HG03558 (cell line): ENCODE results near the gene P2RX7.
"Not testable (repeated sequence)": the region's sequence is repeated elsewhere in the genome, so short reads cannot be mapped to it uniquely, and the experiment has no call there.

ENCODE experiments used
- ATAC-seq: cut with Tn5 transposase; IDR thresholded peaks from one replicate; pipeline ENCODE4 v1.9.1; 2021; ENCODE audit warnings: moderate number of reproducible peaks; ENCODE audit not compliant: unreplicated experiment; ENCODE audit errors: extremely low read depth

The P2RX7 gene

GRCh38 chr12:121223292-121224285, 90.9 kb downstream of the P2RX7 start:
- no peak for ATAC-seq

- no peak for ATAC-seq
These were observed 91.9 kb downstream of the P2RX7 start for GRCh38 chr12:121224591-121224990.

- no peak for ATAC-seq
These were observed 93.7 kb downstream of the P2RX7 start for GRCh38 chr12:121226399-121226798.

- not testable (repeated sequence) for ATAC-seq
These were observed 94.2 kb downstream of the P2RX7 start for GRCh38 chr12:121226871-121227270.

- ATAC-seq, result no peak
These were observed 94.6 kb downstream of the P2RX7 start for GRCh38 chr12:121227294-121227693.

- ATAC-seq, result no peak
These were observed 96.4 kb downstream of the P2RX7 start for GRCh38 chr12:121228919-121229665.

- ATAC-seq, result not testable (repeated sequence)
These were observed 97.3 kb downstream of the P2RX7 start for GRCh38 chr12:121229826-121230537.

GRCh38 chr12:121230538-121230907, 97.8 kb downstream of the P2RX7 start:
- no peak for ATAC-seq

- ATAC-seq, result no peak
These were observed 99.5 kb downstream of the P2RX7 start for GRCh38 chr12:121232163-121232562.

- no peak for ATAC-seq
These were observed 100.4 kb downstream of the P2RX7 start for GRCh38 chr12:121232977-121233627.

GRCh38 chr12:121233628-121234020, 100.9 kb downstream of the P2RX7 start:
- no peak for ATAC-seq

- ATAC-seq, result no peak
These were observed 104.1 kb downstream of the P2RX7 start for GRCh38 chr12:121236776-121237175.

- ATAC-seq, result no peak
These were observed 104.7 kb downstream of the P2RX7 start for GRCh38 chr12:121237415-121237814.
